Neutrophil (primary cell): ENCODE results near the gene MCM8.

Source experiments
- H3K27ac ChIP-seq: fragments of 200-600 bp; sonication (generic); 2 replicates; pipeline ENCODE4 v1.5.1; 2016; ENCODE audit warnings: mild to moderate bottlenecking, moderate library complexity
- H3K27me3 ChIP-seq: fragments of 200-600 bp; sonication (generic); 2 replicates; pipeline ENCODE4 v1.6.0; 2016; ENCODE audit warnings: mild to moderate bottlenecking
- H3K36me3 ChIP-seq: fragments of 200-600 bp; sonication (generic); 2 replicates; pipeline ENCODE4 v1.5.1; 2017
- H3K4me1 ChIP-seq, 2 experiments: fragments of 200-600 bp in 1 of 2; sonication (generic) in 1 of 2; 1 replicate in 1 of 2; 2 replicates in 1 of 2; pipeline versions ENCODE4 v1.5.1 to v1.6.1; 2013 to 2016; ENCODE audit warnings: low read depth in 1 of 2, low read length in 1 of 2, mild to moderate bottlenecking in 1 of 2, moderate library complexity in 1 of 2; ENCODE audit not compliant: control insufficient read depth in 1 of 2, insufficient read depth in 1 of 2
- H3K4me3 ChIP-seq, 2 experiments: fragments of 200-600 bp in 1 of 2; sonication (generic) in 1 of 2; 1 replicate in 1 of 2; 2 replicates in 1 of 2; pipeline ENCODE4 v1.5.1; 2013 to 2016; ENCODE audit warnings: low read depth in 1 of 2, low read length in 1 of 2, mild to moderate bottlenecking in 1 of 2, moderate library complexity in 1 of 2
- H3K9me3 ChIP-seq: fragments of 200-600 bp; sonication (generic); 2 replicates; pipeline ENCODE4 v1.5.1; 2016
- CTCF ChIP-seq: fragments of 200-600 bp; sonication (generic); IDR thresholded peaks from 2 replicates; pipeline ENCODE4 v1.5.1; 2016; ENCODE audit warnings: antibody characterized with exemption

Gene MCM8

GRCh38 chr20:5914859-5915258 is 35.6 kb upstream of the MCM8 start:
- TF ChIP-seq CTCF = no peak
- Histone ChIP-seq H3K4me3 (no peak overlapping the region), H3K27me3 (peaks cover 73% of the 10 kb centered on the region), H3K9me3 (no peaks in the 10 kb centered on the region), H3K4me1 (peaks cover 0 to 8% of the 10 kb centered on the region in 2 experiments), H3K36me3 (no peaks in the 10 kb centered on the region), H3K27ac (no peak overlapping the region)

GRCh38 chr20:5918856-5919625 is 31.4 kb upstream of the MCM8 start:
- Histone ChIP-seq H3K4me1 (no peaks in the 10 kb centered on the region), H3K4me3 (no peak overlapping the region), H3K27ac (no peak overlapping the region), H3K9me3 (no peaks in the 10 kb centered on the region), H3K36me3 (no peaks in the 10 kb centered on the region), H3K27me3 (peaks cover 31% of the 10 kb centered on the region)
- no peak for TF ChIP-seq CTCF

- no peak for TF ChIP-seq CTCF
- Histone ChIP-seq H3K27ac (no peak overlapping the region), H3K27me3 (peaks cover 26% of the 10 kb centered on the region), H3K4me3 (no peak overlapping the region), H3K9me3 (no peaks in the 10 kb centered on the region), H3K36me3 (no peaks in the 10 kb centered on the region), H3K4me1 (no peaks in the 10 kb centered on the region)
Observed at GRCh38 chr20:5919626-5920544, 30.6 kb upstream of the MCM8 start.

- Histone ChIP-seq H3K4me3 (no peak overlapping the region), H3K27me3 (peaks cover 23% of the 10 kb centered on the region), H3K4me1 (no peaks in the 10 kb centered on the region), H3K9me3 (no peaks in the 10 kb centered on the region), H3K27ac (no peak overlapping the region), H3K36me3 (no peaks in the 10 kb centered on the region)
- no peak for TF ChIP-seq CTCF
Observed at GRCh38 chr20:5920581-5920980, 29.9 kb upstream of the MCM8 start.

- H3K27ac ChIP-seq = no peak overlapping the region
- H3K27me3 ChIP-seq = peaks cover 22% of the 10 kb centered on the region
- no peaks in the 10 kb centered on the region for H3K9me3 ChIP-seq
- no peaks in the 10 kb centered on the region for H3K36me3 ChIP-seq
- no peaks in the 10 kb centered on the region for H3K4me1 ChIP-seq
- TF ChIP-seq CTCF = no peak
- H3K4me3 ChIP-seq = no peak overlapping the region
Observed at GRCh38 chr20:5923493-5923892, 27.0 kb upstream of the MCM8 start.
